Hematopoietic multipotent progenitor cell treated with erythropoietin and hydrocortisone succinate and interleukin-3 and kit ligand, for 4 days (in vitro differentiated cells): ENCODE measurements around the gene PRICKLE1.

Experiments
- DNase-seq: peaks from one replicate; pipeline ENCODE4 v3.0.0-alpha.2; 2015

The PRICKLE1 gene

GRCh38 chr12:42484996-42485395 is 104.5 kb downstream of the PRICKLE1 start:
- peak; percentile 51 for DNase-seq

- no peak for DNase-seq
These were observed 106.1 kb downstream of the PRICKLE1 start for GRCh38 chr12:42483521-42483790.

GRCh38 chr12:42482748-42483520 is 106.6 kb downstream of the PRICKLE1 start:
- DNase-seq = peak; percentile 77

GRCh38 chr12:42482041-42482747 is 107.4 kb downstream of the PRICKLE1 start:
- DNase-seq = no peak

- no peak for DNase-seq
These were observed 108.2 kb downstream of the PRICKLE1 start for GRCh38 chr12:42481368-42481767.

GRCh38 chr12:42477941-42478340 is 111.6 kb downstream of the PRICKLE1 start:
- no peak for DNase-seq

- no peak for DNase-seq
These were observed 114.4 kb downstream of the PRICKLE1 start for GRCh38 chr12:42475106-42475505.

GRCh38 chr12:42474391-42474790 is 115.2 kb downstream of the PRICKLE1 start:
- no peak for DNase-seq

GRCh38 chr12:42473561-42473960 is 116.0 kb downstream of the PRICKLE1 start:
- no peak for DNase-seq

- no peak for DNase-seq
These were observed 116.4 kb downstream of the PRICKLE1 start for GRCh38 chr12:42473130-42473529.

GRCh38 chr12:42472376-42472775 is 117.2 kb downstream of the PRICKLE1 start:
- no peak for DNase-seq

GRCh38 chr12:42469355-42470175 is 120.0 kb downstream of the PRICKLE1 start:
- peak; percentile 75 for DNase-seq

- DNase-seq = peak; percentile 59
These were observed 120.6 kb downstream of the PRICKLE1 start for GRCh38 chr12:42468921-42469320.

- peak; percentile 71 for DNase-seq
These were observed 121.2 kb downstream of the PRICKLE1 start for GRCh38 chr12:42468341-42468821.

GRCh38 chr12:42463671-42464070 is 125.9 kb downstream of the PRICKLE1 start:
- no peak for DNase-seq

GRCh38 chr12:42462486-42462885 is 127.1 kb downstream of the PRICKLE1 start:
- no peak for DNase-seq

GRCh38 chr12:42459336-42459847 is 130.2 kb downstream of the PRICKLE1 start:
- DNase-seq = no peak

GRCh38 chr12:42458575-42458974 is 131.0 kb downstream of the PRICKLE1 start:
- no peak for DNase-seq

- no peak for DNase-seq
These were observed 139.3 kb downstream of the PRICKLE1 start for GRCh38 chr12:42450248-42450647.

- no peak for DNase-seq
These were observed 140.7 kb downstream of the PRICKLE1 start for GRCh38 chr12:42448841-42449240.

- peak; percentile 30 for DNase-seq
These were observed 142.2 kb downstream of the PRICKLE1 start for GRCh38 chr12:42447371-42447786.

- no peak for DNase-seq
These were observed 142.8 kb downstream of the PRICKLE1 start for GRCh38 chr12:42446761-42447160.

- no peak for DNase-seq
These were observed 143.7 kb downstream of the PRICKLE1 start for GRCh38 chr12:42445891-42446290.
